Measurements from ENCODE around the gene PLAC9.

The PLAC9 gene

DNA sequence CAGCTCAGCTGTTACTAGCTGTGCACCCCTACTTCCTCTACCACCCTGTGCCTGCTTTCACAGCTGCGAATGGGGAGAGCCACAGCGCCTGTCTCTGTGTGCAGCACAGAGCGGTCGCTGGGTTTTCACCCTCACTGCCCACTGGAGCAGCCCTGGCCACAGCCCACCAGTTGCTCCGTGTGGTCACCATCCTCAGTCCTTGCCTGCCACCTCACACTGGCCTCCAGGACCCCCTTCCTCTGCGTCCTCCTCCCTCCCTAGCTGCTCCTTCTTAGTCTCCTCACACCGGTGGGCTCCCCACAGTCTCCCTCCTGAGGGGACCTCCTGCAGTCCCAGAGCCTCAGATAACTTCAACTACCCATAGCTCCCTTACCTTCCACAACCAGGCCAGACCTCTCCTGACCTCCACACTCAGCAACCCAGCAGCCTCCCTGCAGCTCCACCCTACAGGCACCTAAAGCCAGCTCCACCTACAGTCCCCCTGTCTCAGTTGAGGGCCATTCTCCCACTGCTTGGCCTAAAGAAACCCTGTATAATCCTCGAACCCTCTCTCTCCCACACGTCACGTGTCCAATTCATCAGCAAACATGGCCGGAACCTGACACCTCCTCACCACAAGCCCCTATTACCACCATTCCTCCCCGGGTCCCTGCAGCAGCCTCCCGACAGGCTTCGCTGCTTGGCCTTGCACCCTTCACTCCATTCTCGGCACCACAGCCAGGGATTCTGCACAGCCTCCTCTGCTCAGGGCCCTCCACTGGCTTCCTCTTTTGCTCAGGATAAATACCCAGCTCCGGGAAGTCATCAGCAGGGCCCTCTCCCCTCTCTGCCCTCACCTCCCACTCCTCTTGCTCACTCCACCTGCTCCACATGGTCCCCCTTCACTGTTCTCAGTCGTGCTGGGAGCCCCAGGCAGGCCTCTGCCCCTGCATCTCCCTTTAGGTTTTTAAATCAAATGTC lies 28.1 kb downstream of the PLAC9 start:
- DNase-seq (ENCODE audit: low spot score), result no peak

DNA sequence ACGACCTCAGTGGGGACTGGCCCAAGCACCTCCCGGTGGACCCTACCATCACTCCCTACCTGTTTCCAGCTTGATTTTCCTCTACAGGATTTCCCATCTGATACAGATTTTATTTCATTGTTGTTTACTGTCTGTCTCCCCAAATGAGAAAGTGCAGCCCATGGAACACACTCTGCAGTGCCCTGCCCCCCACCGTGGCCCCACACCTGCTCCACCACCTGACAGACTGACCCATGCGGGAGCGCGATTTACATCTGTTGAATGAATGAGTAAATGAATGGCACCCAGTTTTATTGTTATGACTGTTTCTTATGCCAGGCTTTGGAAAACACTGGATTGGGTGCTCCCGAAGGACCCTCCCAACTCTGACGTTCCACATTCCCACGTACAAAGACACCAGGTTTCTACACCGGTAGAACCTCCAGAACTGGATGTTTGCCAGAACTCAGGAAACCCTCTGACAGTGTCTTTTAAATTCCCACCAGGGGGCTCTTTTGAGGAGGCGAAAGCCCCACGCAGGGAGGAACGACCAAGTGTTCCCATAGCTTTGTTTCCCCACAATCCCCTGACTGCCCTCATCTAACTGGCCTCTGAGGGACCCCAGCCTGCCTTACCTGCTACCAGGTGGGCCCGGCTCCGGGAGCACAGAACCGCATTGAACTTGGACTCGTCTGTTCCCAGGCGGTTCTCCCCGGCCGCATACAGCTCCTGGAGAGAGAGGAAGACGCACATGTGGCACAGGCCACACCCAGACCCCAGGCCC lies 29.0 kb downstream of the PLAC9 start:
- DNase-seq (ENCODE audit: low spot score), result peak; percentile 42

DNA sequence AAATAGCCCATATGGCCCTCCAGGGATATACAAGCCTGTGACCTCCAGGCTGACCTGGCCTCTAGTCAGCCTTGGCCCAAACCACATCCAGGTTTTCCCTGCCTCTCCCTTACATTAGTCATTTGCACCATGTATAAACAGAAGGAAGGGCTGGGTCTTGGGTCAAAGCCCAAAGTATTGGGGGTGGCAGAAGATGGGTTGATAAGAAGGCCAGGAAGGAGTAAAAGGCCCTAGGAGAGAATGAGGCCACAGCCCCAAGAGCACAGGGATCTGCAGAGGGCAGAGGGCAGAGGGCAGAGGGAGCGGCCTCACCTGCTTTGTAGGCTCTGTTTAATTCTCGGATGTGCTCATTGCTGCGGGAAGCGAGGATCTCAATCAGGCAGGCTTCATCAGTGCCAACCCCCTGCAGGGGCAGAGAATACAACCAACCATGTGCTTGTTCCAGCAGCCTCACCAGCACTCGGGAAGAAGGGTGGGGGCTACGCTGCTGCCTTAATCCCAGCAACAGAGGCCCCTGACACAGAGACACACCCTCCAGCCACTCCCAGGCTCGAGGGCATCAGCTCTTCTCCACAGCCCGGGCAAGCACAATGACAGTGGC lies 31.3 kb downstream of the PLAC9 start:
- no peak for DNase-seq (ENCODE audit: low spot score)

DNA sequence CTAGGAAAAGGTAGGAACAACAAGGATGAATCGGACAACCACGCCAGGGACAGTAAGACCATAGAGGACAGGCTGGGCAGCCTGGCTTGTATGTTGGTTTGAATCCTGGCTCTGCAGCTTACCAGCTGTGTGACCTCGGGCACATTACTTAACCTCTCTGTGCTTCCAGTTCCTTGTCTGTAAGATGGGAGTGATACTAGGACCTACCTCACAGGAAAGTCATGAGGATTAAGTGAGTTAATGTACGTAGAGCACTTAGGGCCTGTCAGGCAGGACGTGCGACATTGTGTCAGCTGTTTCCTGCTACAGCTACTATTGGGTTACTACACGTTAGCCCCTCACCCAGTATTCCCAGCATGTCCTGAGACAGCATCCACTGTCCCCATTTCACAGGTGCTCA lies 32.1 kb downstream of the PLAC9 start:
- no peak for DNase-seq (ENCODE audit: low spot score)

DNA sequence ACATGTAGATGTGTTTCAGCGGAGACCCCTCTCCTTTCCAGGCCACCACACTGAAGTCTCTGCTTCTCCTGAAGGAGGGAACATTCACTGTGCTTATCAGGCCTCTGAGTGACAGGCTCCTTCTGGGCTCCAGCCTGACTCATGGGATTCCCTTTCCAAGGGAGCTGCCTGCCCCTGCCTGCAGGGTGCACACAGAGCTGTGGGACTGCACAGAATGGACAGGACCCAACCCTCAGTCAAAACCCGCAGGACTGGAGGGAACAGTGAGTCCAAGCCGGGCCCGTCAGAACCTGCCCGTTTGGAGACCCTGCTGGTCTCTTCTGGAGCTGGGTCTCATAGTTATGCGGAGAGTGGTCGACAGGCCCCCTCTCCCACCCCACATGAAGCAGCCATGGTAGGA lies 32.6 kb downstream of the PLAC9 start:
- DNase-seq (ENCODE audit: low spot score), result no peak

DNA sequence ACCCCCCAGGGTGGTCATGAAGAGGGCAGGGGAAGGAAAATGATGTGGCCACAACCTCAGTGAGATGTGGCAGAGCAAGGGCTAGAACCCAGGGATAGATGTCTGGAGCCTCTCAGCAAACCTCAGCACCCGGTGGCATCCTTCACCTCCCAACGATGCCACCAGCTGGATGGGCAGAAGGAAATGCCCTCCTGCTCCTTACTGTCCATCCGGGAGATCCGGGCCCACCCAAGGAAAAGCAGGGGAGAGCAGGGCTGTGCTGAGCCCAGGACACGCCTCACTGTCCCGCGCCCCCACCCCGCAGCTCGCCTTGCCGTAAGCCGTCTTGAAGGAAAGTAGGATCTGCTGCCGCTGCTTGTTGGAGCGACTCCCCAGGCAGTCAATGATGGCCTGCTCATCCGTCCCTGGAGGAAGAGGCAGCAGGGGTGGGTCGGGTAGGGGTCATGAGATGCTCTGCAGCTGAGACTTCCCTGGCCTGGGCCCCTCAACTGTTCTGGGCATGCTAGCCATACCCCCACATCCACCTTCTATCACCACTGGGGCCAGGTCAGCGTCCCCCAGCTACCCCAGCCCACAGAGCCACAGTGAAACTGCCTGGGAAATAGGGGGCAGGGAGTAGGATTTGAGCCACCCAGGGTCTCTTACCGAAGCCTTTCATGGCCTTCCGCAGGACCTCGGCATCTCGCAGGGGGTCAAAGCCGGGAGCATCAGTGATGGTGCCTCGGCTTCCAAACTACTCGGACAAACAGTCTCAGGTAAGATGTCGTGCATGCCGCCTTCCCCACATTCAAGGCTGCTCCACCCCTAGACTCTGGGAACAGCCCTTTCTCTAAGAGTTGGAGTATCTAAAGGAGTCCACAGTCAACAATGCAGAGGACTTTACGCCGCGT lies 34.3 kb downstream of the PLAC9 start:
- no peak for DNase-seq (ENCODE audit: low spot score)

DNA sequence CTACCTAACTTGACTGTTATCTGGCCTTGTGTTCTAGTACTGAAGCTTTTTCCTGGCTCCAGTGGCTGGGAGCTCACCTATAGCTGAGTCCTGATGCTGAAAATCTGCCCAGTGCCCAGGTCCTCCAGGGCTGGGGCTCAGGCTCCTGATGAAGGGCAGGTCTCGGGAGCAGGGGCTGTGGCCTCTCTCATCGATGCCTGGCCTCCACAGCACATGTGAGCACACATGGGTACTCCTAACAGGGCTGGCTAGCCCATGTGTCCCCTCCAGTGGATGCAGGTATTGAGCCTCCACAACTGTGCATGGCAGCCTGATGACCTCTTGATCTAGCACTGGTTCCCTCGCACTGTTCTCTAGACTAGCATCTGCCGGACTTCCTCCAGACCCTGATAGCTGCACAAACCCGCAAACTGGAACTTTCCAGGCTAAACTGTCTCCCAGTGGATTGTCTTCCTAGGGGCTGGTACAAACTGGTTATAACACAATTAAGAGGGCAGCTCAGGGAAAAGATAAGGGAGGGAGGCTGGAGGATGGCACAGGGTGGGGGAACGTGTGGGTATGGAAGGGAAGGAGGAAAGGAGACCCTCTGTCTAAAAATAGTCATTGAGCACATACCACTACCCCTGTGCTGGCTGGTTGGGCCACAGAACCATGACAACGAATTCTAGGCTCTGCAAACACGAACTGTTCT lies 35.1 kb downstream of the PLAC9 start:
- no peak for DNase-seq (ENCODE audit: low spot score)

DNA sequence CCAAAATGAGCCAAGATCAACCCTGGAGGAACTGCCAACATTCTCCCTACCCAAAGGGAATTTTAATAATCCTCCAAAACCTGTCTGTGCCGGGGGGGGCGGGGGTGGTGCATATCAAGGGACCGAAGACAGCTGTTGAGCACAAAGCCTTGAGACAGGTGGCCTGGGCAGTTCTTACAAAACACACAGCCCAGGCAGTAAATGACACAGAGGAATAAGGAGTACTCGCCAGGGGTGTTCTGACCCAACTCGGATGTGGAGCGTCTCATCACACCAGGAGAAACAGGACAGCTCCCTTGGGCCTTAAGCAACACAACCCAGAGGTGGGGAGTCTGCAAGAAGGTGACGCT lies 35.6 kb downstream of the PLAC9 start:
- no peak for DNase-seq (ENCODE audit: low spot score)

DNA sequence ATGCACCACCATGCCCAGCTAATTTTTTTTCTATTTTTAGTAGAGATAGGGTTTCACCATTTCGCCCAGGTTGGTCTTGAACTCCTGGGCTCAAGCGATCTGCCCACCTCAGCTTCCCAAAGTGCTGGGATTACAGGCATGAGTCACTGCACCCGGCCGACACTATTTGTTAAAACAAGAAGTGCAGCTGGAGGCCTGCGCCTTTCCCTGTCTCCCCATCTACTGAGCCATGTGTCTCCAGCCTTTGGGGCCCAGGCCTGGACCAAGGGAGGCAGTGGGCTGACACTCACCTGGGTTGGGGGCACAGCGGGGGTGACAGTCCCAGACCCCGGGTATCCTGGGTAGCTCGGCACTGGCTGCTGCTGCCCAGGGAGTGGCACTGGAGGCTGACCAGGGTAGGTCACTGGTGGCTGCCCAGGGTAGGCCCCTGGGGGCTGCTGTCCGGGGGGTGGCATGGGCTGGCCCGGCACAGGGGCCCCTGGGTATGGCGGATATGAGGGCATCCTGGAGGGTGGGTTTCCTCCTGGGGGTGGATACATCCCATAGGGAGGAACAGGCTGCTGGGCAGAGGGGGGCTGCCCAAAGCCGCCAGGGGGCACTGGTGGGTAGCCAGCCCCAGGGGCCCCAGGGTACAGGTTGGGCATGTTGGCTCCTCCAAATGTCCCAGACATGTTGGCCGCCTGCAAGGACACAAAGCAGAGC lies 36.3 kb downstream of the PLAC9 start:
- DNase-seq (ENCODE audit: low spot score), result peak; percentile 73

DNA sequence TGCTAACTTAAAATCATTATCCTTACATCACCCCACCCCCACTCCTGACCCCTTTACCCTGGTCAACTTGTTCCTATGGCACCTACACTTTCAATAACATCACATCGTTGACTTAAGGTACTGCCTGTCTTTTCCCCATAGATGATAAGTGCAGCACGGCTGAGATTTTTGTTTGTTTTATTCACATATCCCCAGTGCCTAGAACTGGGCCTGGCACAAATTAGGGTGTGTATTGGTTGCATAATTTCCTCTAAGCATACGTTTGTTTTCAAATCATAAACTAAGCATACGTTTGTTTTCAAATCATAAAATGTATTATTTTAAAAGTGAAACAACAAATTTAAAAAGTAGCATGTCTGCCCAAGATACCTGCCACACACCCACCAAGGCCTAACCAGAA lies 37.5 kb downstream of the PLAC9 start:
- DNase-seq (ENCODE audit: low spot score), result no peak

DNA sequence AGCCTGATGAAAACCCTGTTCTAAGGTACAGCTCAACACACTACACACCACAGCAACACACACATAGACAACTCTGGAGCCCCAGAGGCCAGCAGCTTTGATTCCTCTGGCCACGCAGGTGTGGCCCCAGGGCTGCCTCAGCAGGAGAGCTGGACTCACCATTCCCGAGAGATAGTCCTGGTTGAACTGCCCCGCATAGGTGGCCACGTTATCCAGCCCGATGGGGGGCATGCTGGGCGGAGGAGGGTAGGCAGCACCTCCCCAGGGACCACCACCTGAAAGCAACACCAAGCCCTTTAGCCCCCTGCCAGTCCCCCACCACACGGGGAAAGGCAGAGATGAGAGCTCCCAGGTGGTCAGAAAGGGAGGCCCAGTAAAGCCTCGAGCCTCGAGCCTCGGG lies 38.1 kb downstream of the PLAC9 start:
- no peak for DNase-seq (ENCODE audit: low spot score)

DNA sequence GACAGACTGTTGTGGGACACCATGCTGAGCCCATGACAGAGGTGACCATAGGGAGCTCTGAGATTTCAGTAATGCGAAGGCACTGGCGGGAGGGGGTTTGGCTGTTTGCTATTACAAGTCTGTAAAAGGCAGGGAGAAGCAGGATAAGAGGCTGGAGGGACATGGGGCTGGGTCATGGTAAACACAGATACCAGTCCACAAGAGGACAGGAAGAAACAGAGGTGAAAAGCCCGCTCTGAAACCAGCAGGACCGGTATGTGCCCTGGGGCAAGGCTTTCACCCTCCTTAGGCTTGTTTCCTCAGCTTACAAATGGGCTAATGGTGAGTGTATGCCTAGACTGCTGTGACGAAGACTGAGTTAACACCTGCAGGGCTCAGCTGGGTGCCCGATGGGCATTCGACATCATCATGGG lies 38.7 kb downstream of the PLAC9 start:
- DNase-seq (ENCODE audit: low spot score), result no peak

DNA sequence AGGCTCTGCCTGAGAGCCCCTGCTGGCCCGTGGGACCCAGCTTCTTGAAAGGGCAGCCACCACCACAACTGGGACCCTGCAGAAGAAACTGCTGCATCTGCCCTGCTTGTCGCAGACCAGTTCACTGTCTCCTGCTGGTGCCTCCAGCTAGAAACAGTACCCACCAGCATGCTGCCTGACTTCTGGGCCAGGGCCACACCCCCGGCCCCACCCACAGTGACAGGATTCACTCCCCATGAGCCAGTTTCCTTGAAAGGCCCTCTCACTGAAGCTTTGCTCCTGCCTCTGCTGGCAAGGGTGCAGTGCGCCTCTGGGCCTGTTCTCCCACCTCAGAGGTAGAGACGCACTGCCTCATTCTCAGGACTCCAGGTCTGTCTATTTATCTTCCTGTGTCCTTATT lies 40.4 kb downstream of the PLAC9 start:
- DNase-seq (ENCODE audit: low spot score), result peak; percentile 54

DNA sequence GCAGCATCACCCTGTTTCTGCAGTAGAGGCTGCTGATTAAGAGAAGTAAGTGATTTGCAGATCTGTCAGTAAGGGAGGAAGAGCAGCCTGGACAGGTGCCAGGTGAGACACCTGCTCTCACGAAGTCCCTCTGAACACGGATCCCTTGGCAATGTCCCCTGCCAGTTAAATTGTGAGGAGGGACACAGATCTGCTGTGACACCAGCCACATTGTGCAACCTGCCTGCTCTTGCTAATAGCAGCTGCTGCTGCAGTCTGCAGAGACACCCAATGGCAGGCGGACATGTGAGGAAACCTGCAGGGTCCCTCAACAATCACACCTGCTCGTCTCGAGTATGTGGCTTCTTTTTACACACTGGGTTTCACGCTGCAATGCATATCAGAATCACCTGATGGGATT lies 40.9 kb downstream of the PLAC9 start:
- DNase-seq (ENCODE audit: low spot score), result no peak

DNA sequence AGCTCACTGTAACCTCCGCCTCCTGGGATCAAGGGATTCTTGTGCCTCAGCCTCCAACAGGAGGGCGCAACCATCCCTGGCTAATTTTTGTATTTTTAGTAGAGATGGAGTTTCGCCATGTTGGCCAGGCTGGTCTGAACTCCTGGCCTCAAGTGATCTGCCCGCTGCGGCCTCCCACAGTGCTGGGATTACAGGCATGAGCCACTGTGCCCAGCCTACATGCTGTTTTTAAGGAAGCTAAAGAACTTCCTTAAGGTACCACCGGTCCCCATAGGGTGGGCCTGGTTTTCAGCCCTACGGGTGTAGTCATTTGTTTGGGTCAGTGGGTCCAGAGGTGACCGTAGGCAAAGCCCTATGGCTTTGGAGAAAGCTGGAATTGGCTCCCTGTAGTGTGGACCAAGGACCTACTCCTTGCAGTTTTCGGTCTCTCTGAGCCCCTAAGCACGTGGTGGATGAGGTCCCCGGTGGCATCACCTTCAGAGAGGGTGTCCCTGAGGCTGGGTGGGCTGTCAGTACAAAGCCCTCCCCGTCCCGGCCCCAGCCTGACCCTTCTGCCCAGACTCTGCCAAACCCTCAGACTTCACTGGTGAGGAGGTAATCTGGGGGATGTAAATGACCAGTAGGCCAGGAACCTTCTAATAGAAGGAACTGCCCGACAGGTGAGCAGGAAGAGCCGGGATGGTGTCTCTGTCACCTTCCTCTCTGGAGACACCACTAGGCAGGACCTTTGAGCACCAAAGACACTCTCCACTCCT lies 42.3 kb downstream of the PLAC9 start:
- DNase-seq (ENCODE audit: low spot score), result no peak

DNA sequence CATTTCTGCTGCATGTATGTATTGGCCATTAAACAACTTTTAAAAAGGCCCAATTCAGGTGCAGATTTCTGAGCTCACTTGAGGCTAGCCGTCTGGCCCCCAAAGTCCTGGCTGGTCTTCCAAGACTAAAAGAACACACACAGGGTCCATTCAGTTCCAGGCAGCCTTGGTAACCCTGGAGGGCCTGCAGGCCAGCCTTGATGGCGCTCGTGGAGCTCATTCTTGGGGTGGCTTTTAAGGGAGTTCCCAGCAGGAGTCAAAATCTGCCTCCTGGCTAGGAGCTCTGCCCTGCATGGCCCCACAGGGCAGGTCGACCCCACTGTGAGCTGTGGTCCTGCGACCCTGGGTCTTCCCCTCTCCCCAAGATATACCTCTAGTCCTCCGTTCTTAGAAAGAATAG lies 44.0 kb downstream of the PLAC9 start:
- DNase-seq (ENCODE audit: low spot score), result no peak

DNA sequence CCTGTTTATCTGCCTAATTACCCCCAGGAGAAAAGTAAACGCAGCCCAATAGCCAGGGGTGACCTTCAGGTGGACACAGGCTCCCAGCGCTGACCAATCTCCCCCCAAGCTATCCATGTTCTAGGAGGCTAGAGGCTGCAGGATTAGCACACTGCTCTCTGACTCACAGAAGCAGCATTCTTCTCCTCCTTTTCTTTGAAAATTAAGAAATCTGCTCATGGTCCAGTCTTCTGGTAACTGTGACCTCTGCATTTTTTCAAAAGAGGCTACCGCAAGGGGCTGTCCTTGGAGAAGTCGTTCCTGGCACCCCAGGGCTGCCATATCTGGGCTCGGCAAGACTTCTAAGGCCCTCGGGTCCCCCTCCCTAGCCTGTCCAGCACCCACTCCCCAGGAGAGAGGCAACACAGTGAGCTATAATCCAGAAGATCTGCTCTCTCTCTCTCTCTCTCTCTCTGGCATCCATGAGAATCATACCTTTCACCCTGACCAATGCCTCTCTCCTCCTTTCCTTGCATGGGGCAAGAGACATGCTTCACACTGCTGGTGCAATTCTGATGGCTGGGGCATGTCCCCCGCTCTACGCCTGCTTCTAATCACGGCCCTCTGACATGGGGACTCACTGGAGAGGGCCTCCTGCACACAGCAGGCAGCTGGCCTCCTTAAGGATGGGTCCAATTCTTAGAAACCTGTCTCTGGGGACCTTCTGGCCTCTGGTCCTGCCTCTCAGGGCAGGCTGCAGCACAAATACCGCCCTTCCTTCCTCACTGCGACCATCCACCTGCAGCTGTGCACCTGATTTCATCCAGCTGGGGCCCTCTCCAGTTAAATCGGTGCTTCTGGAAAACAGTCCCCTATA lies 45.5 kb downstream of the PLAC9 start:
- DNase-seq (ENCODE audit: low spot score), result no peak

DNA sequence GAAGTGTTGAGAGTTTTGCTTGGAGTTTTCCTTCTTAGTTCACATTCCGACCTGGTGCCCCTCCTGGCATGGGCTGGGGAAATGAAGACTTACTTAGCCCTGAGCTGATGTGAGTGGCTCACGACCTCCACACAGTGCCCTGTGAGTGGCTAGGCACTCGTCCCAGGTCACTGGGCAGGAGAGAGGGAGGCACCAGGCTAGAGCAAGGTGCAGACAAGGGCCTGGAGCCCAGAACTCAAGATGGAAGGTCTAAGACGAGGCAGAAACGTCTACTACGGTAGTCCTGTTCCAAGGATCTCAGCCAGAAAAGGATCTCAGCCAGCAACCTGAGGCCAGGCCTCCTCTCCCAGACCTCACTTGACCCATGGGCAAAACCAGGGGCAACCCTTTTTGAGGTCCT lies 50.5 kb downstream of the PLAC9 start:
- DNase-seq (ENCODE audit: low spot score), result no peak

DNA sequence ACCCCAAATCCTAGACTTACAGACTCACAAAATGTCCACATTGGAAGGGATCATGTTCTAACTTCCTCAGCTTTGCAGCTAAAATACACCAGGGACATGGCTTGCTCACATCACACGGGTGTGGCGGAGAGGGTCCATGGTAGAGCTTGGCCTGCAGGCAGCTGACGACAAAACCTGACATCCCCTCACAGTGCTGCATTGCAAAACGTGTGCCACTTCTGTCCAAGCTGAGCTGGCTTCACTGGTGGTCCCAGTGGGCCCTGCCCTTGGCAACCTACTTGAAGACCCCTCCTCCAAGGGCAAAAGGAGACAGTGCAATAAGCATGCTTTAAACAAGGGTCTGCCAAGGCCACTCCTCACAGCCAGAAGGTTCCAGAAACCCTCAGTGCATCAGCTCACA lies 50.9 kb downstream of the PLAC9 start:
- no peak for DNase-seq (ENCODE audit: low spot score)
